NCI-H1436 treated with DMSO at 0.1 percent for 48 hours (cell line): Measurements from ENCODE around the gene SAXO1.

Experiments
- DNase-seq: peaks from one replicate; lab custom pipeline; 2025; lab: John Stamatoyannopoulos, UW

The SAXO1 gene

DNA sequence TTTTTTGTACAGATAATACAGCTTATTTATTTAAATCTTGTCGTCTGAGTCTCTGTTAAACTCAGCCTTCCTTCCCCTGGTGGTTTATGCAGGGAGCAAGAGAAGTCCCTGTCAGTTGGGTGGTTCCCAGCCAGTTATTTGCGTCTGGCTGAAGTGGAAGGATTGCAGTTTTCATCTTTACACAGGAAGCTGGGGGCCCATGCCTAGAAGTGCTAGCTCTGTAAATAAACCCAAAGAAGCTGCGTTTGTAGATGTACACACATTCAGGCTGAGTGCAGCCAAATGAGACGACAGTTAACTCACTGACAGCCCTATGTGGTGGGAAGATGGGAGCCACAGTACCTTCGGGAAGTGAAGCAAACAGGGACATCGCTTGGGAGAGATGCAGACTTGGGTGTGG is 122.1 kb downstream of the SAXO1 start:
- DNase-seq: peak; percentile 15

DNA sequence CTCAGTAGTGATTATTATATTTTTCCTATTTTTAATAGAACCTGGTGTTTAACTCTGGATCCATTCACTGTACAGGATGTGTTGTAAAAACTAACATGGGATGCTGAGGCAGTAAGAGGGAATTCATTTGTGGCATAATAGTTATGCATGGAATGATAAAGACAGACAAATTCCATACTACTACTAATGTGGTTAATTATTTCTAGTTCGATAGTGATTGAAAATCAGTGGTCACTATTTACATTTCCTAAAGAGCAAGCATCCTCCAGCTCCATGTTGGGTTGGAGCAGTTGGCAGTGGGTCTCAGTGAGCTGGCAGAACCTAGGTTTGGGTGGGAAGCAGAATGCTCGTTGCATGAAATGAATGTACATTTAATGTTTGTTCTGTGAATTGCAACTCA is 122.6 kb downstream of the SAXO1 start:
- no peak for DNase-seq

DNA sequence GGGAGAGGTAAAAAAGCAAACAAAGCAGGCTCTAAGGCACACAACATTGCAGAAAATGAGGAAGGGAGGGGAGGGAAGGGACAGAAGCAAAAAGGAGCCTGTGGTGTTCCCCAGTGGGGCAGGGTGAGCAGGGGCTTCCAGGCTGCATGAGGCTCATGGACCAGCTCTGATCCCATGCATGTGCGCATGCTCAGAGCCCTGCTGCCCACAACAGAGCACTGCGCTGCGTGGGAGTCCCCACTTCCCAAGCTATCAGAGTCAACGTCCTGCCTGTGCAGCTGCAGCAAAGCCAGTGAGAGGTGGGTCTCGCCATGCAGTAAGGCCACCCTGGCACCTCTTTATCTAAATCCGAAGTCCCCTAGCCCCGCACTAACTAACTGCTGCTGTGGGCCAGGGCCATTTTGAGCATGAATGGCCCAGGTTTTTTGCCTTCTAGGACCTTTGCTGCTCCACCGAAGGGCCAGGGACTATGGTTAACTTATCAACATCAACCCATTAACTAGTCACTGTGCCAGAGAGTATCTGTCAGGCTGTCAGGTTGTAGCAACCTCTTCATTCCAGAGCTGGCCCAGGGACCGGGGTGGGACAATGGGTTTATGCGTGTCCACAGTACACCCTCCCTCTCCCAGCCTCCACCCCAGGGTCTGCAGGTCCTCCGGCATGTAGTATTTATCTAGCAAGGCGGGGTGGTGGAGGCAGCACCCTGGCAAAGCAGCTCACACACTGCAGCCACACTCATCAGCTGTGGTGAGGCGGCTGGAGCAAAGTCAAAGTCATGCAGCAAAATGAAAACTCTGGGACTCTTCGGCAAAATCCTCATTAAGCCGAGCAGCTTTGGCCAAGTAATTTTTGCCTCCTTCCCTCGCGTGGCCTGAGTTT is 123.6 kb downstream of the SAXO1 start:
- no peak for DNase-seq

DNA sequence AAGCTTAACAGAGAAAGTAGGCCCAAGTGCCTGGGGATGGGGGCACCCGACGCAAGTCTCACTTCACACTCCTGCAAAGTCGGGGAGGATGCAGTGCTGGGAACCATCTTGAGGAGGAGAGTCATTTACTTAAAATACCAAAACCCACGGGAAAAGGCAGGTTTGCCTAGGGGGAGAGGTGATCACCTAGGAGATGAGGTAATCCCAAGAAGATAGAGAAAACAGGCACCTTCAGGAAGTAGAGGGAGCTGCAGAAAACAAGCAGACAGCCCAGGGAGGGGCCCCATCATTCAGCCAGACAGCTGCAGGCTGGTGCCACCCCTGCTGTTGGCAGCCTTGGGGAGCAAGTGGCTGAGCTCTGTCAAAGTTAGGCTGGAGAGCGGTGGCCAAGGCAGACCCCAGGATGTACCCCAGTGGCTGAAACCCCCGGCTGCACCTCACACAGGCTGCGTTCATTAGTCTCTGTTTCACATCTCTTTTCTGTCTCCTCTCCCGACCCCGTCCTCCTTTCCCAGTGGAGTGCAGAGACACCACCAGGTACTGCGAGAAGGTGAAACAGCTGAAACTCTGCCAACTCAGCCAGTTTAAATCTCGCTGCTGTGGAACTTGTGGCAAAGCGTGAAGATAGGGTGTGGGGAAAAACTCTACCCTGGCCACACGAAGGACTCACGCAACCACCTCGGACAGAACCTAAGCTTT is 124.9 kb downstream of the SAXO1 start:
- DNase-seq: no peak

DNA sequence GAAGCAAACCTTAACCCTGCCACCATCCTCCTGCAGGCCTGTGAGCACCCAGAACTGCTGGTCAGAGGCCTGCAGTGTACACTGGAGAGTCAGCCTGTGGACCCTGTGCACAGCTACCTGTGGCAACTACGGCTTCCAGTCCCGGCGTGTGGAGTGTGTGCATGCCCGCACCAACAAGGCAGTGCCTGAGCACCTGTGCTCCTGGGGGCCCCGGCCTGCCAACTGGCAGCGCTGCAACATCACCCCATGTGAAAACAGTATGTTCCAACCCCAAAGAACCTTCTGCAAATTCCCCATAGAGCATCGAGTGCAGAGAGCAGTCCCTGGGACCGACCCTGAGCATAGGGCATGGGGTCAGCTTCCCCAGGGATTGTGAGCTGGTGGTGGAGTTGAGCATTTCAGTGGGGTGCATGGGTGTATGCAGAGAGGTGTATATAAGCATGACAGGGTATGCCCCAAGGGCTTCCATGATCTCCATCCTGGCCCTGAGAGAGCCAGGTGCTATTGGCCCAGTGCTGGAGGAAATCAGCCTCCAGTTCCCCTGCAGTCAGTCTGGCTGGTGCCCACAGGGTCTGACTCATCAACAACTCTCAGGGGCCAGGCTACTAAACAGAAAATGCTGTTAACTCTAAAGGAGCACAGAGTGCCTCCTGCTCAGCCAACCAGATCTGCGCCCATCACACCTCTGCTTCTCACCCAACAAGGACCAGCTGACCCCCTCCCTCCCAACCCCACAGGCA is 126.2 kb downstream of the SAXO1 start:
- no peak for DNase-seq

DNA sequence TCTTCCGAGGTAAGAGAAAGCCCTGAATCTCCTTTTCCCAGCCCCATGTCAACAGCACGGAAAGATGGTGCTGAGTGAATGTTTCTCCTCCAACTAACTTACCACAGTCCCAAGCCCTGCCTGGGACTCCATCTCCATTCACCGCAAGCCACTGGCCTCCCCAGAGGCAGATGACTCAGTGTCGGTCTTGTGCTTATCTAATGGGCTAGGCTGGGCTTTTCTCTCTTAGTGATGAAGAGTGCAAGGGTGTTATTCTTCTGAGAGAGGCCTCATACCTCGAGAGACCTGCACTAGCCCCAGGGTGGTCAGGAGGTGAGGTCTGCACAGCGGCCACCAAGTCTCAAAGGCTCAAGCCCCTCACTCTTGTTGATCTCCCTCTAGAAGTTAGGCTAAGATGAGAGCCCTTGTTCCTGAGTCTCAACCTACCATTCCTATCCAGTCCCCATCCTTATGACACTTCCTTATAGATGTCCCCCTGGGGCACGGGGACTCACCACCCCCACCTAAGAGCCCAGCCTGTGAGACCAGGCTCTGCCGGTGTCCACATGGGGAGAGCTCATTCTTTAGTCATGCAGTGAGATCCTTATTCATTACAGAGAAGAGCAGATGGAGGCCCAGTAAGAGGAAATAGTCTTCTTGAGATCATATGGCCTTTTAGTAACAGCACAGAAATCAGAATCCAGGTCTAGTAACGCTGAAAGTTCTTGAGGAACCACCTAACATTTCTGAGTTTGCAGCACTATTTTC is 127.0 kb downstream of the SAXO1 start:
- no peak for DNase-seq

DNA sequence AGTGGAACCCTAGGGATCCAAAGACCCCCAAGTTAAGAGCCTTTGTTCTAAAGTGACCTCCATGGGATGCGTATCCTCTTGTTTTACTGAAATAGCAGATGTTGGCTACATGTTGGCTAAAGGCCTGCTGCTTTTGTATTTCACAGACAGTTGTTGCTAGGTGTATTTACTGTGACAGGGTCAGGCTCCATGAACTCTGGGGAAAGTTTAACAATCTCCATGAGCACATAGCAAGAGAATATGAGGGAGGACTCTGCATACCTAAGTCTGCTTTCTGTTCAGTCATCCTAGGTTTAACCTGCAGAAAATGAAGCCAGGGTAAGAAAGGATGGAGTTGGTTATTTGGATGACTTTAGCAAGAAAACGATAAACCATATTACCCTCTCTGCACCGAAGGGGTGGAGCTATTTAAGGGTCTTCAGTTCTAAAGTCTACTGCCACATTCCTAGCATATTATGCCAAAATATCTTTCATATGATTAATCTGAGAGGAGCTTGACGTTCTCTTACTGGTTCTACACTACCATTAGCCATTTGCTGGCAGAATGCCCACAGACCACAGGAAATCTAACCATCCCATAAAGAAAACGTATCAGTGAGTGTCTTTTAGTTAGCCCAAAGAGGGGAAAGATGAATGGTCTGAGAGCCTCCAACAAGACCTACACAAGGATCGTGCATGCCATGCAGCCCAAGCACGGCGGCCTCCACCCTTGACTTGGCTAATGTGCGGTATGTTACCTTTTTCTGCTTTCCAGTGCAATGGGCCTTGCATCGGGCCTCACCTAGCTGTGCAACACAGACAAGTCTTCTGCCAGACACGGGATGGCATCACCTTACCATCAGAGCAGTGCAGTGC is 127.8 kb downstream of the SAXO1 start:
- DNase-seq: no peak

DNA sequence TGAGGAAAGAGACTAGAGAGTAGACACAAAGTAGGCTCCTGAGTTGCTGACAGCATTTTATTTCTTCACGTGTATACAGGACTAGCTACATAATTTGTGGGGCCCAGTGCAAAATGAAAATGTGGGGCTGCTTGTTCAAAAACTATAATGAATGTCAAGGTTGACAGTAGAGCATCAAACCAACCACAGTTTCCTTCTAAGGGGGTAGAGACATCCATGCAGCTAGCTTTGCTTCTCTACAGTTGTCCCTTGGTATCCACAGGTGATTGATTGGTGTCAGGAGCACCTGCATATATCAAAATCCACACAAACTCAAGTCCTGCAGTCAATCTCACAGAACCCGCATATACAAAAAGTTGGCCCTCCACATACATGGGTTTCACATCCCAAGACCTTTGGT is 129.6 kb downstream of the SAXO1 start:
- DNase-seq: no peak

DNA sequence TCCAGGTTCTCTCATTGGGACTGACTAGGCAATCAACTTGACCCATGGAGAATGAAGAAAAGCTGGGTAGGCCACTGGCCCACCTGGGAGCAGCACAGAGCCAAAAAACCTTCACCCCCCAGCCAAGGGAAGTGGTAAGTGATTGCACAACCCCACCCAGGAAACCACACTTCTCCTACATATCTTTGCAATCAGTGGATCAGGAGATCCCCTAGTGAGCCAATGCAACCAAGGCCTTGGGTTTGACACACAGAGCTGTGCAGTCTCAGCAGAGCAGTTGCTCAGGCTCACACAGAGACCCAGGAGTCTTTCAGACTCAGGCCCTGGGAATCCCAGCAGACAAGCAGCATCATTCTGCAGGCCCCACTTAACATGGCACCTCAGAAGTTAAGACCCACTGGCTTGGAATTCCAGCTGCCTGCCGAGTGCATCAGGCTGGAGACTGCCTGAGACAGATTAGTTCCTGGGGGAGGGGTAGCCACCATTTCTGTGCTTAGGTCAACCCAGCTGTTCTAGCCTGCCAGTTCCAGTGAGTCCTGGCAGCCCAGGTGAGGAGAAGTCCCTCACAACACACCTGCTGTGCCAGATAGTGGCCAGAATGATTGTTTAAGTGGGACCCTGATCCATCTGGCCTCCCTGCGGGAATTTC is 136.4 kb downstream of the SAXO1 start:
- DNase-seq: no peak

DNA sequence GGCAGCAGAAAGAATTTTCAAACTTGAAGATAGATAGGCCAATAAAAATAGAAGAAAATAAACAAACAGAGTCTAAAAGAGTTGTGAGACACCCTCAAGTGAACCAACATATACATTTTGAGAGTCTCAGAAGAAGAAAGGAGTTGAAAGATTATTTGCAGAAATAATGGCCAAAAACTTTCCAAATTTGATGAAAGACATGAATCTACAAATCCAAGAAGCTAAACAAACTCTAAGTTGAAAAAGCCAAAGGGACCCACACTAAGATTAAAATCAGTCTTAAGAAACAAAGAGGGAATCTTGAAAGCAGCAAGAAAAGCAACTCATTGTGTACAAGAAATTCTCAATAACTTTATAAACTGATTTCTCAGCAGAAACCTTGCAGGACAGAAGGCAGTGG is 137.0 kb downstream of the SAXO1 start:
- DNase-seq: no peak

DNA sequence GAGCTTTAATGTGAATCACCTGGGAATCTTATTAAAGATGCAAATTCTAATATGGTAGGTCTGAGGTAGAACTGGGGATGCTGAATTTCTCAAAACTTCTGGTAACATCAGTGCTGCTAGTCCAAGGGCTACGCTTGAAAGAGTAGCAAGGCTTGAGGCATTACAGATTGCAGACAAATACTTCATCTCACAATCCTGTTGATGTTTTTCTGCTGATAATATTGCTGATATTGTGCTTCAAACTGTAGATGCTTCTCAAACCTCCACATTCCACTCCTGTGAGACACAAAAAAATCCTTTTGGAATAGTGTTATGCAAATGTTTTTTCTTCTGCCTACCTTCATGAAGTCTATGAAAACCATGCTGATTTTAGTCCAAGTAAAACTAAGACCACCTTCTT is 139.5 kb downstream of the SAXO1 start:
- no peak for DNase-seq

DNA sequence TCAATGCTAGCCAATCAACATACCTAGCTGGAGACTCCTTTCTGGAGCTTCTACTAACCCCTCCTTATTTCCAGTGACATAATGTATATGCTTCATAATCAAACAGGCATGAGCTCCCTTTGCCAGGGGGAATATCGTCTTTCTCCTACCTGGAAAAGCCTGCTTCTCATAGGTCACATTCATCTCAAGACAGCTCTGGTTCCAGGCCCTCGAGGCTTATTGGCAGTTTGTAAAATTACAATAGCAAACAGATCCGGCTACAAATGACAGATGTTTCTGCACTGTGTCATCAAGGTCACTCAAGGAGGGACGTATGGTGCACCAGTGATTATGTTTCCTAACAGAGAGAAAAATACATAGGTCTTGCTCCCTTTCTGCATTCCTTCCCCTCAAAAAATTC is 140.0 kb downstream of the SAXO1 start:
- DNase-seq: no peak

DNA sequence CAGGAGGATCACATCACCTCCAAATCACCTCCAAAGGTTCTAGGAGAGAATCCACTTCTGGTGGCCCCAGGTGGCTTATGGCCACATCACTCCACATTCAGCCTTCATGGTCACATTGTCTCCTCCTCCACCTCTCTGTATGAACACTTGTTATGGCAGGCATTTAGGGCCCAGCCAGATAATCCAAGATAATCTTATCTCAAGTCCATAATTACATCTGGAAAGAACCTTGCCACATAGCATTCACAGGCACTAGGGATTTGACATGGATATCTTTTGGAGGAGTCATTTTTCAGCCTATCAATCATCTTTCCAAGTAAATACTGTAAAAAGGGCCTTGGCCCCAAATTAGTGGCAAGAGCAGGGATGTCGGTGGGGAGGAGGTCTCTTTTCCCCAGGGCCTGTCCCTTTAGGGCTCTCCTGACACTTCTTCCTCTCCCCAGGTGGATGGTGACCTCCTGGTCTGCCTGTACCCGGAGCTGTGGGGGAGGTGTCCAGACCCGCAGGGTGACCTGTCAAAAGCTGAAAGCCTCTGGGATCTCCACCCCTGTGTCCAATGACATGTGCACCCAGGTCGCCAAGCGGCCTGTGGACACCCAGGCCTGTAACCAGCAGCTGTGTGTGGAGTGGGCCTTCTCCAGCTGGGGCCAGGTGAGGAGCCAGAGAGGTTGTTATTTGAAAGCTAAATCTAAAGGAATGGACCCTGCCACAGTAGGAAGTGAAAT is 140.9 kb downstream of the SAXO1 start:
- DNase-seq: no peak

DNA sequence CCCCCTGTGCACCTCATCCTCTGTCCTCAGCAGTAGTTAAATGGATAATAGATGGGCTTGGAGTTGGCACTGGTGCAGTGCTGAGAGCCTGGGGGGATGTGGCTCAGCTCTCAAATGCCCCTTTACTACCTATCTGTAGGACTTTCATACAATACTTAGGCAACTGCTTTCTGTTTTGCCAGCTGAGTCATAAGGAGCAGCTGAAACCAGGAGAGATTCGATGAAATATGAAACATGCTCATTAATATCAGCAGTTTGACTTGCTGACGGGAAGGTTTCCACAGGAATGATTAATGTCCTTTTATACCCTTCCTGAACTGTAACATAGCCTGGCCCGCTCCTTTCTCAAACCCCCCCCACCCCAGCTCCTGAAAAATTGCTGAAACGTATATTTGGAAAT is 142.6 kb downstream of the SAXO1 start:
- no peak for DNase-seq

DNA sequence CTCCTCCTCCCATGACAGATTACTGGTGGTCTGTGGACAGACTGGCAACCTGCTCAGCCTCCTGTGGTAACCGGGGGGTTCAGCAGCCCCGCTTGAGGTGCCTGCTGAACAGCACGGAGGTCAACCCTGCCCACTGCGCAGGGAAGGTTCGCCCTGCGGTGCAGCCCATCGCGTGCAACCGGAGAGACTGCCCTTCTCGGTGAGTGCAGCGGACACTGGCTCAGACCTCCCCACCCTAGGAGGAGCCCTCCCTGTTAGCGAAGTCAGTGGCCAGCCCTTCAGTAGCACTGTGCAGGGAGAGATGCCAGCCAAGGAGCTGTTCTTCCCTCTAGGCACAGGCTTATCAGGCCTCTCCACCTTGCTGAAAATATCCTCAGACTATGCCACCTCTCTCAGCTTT is 143.5 kb downstream of the SAXO1 start:
- DNase-seq: no peak

DNA sequence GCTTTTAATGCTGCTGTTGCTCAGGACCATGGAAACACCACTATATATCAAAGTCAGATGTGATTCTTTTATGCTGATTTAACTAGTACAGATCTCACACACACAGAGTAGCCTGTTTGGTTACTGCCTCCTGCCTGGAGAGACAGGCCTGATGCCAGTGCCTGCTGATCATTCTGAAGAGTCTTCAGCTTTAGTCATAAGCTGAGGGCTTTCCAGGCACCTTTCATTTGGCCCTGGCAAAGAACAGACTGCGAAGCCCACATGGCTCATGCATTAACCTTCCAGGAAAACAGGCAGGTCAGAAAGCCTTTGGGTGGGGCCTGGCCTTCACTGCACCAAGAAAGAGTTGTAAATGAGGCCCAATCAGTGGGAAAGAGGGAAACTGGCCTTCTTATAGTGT is 144.7 kb downstream of the SAXO1 start:
- DNase-seq: no peak

DNA sequence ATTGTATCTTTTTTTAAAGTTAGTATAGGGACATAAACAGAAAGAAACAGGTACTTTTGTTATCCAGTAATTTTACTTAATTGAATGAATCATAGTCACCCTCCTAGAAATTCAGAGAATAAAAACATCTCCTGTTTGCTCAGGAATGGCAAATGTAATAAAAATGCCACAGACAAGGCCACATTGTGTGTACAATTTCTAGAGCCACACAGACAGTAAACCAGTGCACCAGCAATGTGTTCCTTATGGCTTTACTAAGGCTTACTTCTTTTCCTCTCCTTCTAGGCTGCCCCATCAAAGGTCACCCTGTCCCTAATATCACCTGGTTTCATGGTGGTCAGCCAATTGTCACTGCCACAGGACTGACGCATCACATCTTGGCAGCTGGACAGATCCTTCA is 145.5 kb downstream of the SAXO1 start:
- no peak for DNase-seq

DNA sequence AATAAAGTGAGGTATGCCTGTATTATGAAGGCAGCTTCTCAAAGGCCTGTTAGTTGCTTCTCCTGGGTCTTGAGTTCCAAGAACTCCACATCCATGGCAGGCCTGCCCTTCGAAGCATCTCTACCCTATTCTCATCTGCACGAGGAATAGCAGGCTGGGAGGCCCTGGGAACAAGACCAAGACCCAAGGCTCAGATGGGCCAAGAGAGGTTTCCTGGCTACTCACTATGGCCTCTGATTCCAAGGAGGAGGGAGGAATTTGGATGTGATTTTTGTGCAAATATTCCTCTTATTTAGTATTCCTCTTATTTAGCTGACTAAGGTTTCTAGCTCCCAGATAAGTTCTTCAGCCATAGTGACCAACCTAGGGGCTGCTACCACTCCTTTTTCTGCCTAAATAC is 151.3 kb downstream of the SAXO1 start:
- DNase-seq: no peak

DNA sequence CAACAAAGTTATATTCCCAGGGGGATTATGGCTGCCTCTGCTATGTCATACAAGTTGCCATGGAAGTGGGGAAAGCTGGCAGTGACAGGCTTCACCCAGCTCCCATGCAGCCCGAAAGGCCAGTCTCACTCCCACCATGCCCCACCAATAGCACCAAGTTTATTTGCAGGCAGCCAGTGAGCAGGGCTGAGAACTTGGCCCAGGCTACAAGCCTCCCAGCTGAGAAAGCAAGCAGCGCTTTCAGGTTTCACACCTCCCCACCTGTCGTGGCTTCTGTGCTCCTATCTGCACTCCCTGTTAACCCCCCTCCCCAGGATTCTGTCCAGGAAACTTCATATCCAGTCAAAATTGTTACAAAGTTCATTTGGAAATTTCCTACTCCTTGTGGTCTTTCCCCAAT is 155.0 kb downstream of the SAXO1 start:
- no peak for DNase-seq
